Large intestine (tissue), 3 donors: Measurements from ENCODE around the gene PEPD. TPM values are rescaled to one million over a fixed set of nuclear protein-coding genes. Genes with fewer than 3 reads are reported as not detected.
A peak's percentile ranks its signal among the peaks of the same experiment; 100 is the strongest.

ENCODE experiments used
- DNase-seq, 2 donors: peaks; one replicate each; pipeline versions ENCODE4 v3.0.0 to v3.0.0-alpha.2; 2013
- H3K27ac ChIP-seq: one replicate; pipeline ENCODE4 v1.5.1; 2013; ENCODE audit warnings: low read length
- H3K27me3 ChIP-seq: 2 replicates; pipeline ENCODE4 v1.6.1; 2013; ENCODE audit warnings: low read length; ENCODE audit not compliant: control insufficient read depth, insufficient read depth
- H3K36me3 ChIP-seq: 2 replicates; pipeline ENCODE4 v1.6.1; 2013; ENCODE audit warnings: low read length; ENCODE audit not compliant: control insufficient read depth, insufficient read depth
- H3K4me1 ChIP-seq: one replicate; pipeline ENCODE4 v1.6.1; 2013; ENCODE audit warnings: low read length; ENCODE audit not compliant: control insufficient read depth, insufficient read depth
- H3K4me3 ChIP-seq: one replicate; pipeline ENCODE4 v1.5.1; 2013; ENCODE audit warnings: low read length
- H3K9me3 ChIP-seq: one replicate; pipeline ENCODE4 v1.6.1; 2013; ENCODE audit warnings: mild to moderate bottlenecking, low read depth, low read length, moderate library complexity; ENCODE audit not compliant: control insufficient read depth
- WGBS: methylation state at CpG from one replicate; pipeline ENCODE4 v1.1.5; 2013; ENCODE audit warnings: low lambda C conversion rate; ENCODE audit not compliant: insufficient coverage; 5-methylcytosine and 5-hydroxymethylcytosine counted together
- polyA plus RNA-seq: library from polyadenylated mRNA; unstranded; fragments of 120-200 nt; gene quantifications from one replicate; pipeline ENCODE4 v1.2.1, GENCODE V29; 2013

Gene PEPD
- polyA plus RNA-seq, 1 donor: 216 TPM

DNA sequence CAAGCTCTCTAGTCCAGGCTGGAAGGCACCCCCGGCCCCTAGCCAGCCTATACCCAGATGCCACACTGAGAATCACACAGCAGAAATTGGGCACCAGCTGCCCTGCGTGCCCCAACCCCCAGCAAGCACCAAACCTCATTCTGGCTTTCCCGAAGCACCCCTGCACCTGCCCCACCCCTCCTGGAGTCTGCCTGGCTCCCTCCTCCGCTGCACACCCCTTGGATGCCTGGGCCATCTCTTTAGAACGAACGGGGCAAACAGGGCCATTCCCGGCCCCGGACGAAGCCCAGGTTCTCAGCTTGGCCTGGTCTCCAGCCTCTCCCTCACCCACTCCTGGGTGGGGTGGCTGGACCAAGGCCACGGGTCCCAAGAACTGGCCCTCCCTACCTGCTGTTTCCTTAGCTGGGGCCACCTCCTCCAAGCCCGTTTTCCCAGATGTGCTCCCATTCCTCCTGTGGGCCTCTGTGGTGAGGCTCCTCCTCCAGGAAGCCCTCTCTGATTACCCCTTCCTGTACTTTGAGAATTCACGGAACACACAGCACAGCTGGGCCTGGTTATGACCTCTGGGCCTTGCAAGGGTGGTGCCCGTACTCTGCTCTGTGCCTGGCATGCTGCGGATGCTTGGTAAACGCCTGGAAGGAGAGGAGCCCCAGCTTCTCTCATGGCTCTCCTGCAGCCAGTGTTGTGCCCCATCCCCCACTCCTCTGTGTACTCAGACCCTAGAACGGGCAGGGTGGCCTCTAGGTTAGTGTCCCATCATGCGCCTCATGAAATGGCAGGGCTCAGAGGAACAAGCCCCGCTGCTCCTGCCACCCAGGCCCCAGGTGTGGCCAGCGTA, 126.6 kb downstream of the PEPD start:
- H3K4me3 ChIP-seq: no peak overlapping the region
- DNase-seq: no peak
- WGBS: no CpG with 5 or more reads among the region's 19 CpGs
- H3K27ac ChIP-seq: peak overlapping the region; percentile 94
- peaks cover 5% of the 10 kb centered on the region for H3K9me3 ChIP-seq
- H3K4me1 ChIP-seq: peaks cover 63% of the 10 kb centered on the region
- peaks cover 6% of the 10 kb centered on the region for H3K36me3 ChIP-seq
- no peaks in the 10 kb centered on the region for H3K27me3 ChIP-seq

DNA sequence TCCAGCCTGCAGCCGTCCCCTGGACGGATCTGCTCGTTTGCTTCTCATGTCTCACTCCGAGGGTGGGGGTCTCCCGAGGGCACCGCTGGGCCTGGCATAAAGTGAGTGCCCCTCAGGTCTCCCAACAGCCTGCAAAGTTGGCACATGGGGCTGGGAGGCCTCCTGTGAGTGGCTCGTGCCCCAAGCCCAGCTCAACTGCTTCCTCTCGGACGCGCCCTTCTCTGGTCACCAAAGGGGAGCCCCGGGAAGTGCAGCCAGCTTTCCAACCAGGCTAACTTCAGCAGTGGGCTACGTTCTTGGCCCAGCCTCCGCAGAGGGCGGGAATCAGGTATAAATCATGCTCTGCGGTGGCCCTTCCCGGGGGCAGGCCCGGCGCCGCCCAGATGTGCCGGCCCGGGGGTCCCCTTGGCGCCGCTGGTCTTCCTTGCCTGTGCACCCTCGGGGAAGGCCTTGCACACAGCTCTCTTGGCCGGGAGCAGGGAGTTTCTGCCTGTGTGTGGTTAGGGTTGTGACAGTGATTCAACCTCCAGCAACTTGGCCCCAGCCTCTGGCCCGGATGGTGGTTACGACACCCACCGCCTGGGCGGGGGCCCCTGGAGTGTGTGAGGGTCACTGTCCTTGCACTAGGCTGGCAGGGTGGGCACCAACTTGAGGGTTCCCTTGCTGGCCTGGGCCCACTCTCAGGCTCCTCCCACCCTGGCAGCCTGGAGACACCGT, 127.4 kb downstream of the PEPD start:
- peak in 1 of 2 donors; percentile 58 for DNase-seq
- peak overlapping the region; percentile 94 for H3K27ac ChIP-seq
- no peak overlapping the region for H3K4me3 ChIP-seq
- peaks cover 6% of the 10 kb centered on the region for H3K36me3 ChIP-seq
- peaks cover 67% of the 10 kb centered on the region for H3K4me1 ChIP-seq
- no peaks in the 10 kb centered on the region for H3K27me3 ChIP-seq
- peaks cover 5% of the 10 kb centered on the region for H3K9me3 ChIP-seq
- no CpG with 5 or more reads among the region's 30 CpGs for WGBS

DNA sequence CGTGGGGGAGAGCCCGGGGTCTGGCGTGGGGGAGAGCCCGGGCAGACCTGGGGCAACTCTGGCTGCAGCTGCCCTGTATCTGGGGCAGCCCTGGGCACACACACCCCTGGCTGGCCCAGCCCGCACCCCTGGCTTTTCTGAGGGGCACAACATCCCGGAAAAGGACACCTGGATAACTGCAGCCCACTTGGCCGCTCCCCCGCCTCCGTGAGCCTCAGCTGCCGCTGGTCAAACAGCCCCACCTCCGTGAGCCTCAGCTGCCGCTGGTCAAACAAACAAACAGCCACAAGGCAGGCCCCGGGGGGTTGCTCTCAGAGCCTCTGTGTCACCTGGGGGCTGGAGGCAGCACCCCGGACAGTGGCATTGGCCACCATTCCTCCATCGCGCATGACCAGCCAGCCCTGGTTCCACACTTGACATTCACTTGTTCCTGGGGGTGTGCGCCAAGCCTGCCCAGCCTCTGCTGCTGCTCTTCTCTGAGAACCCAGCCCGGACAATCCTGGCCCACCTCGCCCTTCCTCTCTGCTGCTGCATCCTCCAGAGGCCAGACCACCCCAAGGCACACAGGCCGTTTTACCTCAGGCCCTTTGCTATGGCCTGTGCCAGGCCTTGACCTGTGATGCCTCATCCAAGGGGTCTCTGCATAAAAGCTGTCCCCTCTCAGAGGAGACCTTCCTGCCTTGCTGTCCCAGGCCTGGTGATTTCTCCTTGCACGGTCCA, 128.1 kb downstream of the PEPD start:
- no CpG with 5 or more reads among the region's 21 CpGs for WGBS
- H3K9me3 ChIP-seq: peaks cover 9% of the 10 kb centered on the region
- DNase-seq: no peak
- no peak overlapping the region for H3K4me3 ChIP-seq
- H3K36me3 ChIP-seq: peaks cover 6% of the 10 kb centered on the region
- peaks cover 74% of the 10 kb centered on the region for H3K4me1 ChIP-seq
- peak overlapping the region; percentile 94 for H3K27ac ChIP-seq
- H3K27me3 ChIP-seq: no peaks in the 10 kb centered on the region

DNA sequence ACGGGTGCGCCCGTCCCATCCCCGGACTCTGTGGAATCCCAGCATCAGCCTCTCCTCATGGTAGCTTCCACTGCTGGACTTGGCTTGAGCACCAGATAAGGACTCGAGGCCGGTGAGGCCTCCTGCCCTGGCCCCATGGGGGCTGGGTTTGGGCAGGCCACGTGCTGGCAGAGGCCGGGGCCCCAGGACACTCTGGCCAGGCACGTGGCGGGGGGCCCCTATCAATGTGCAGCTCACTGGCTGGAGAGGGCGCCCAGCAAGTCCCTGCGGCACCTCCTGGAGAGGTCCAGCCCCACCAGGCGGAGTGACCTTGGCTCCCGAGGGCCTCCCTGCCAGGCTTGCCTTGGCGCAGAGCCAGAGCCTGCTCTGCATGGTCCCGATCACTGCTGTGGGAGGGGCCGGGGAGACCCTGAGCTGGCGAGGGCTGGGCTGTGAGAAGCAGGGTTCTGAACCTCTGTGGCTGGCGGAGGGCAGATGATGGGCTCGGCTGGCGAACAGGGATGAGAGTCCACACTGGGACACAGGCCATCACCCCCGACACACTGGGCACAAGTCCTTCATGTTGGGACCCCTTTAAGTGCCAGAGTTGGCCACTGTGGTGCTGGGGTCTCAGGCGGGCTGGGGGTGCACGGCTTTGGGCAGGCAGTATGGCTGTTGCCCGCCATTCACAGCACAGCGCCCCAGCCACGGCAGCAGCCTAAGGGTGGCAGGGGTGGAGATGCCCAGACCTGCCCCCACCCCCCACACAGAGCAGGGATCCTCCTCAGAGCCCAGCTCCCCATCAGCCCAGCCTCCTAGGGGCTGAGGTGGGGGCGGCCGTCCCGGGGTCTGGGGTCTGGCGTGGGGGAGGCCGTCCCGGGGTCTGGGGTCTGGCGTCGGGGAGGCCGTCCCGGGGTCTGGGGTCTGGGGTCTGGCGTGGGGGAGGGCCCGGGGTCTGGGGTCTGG, 129.0 kb downstream of the PEPD start:
- no CpG with 5 or more reads among the region's 39 CpGs for WGBS
- Histone ChIP-seq H3K27ac (peak overlapping the region; percentile 94), H3K36me3 (peaks cover 9% of the 10 kb centered on the region), H3K27me3 (no peaks in the 10 kb centered on the region), H3K4me1 (peaks cover 81% of the 10 kb centered on the region), H3K4me3 (no peak overlapping the region), H3K9me3 (peaks cover 12% of the 10 kb centered on the region)
- peak; percentile 93 to 96 for DNase-seq

DNA sequence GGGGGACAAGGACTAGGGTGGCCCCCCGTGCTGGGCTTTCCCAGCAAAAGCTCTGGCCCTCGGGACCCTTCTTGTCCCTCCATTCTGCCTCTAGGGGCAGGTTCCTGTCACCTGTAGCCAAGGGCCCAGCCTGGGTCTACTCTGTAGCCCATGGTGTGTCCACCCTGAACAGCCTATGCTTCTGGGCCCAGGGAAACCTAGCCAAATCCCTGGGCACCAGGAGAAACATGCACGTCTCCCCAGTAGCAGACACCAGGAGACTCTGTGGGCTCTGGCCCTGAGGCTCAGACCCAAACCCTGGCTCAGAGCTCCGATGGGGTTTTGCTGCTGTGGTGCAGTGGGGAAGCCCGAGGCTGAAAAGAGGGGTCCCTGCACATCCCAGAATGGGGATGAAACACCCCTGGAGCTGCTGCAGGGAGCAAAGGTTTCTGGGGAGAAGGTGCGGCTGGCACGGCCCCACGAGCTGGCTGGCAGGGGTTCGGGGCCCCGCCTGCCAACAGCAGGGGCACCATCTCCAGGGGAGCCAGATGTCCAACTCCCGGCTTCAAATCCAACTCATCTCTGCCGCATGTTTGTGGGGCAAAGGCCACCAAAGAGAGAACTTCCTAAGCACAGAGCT, 129.9 kb downstream of the PEPD start:
- no peak for DNase-seq
- Histone ChIP-seq H3K4me1 (peaks cover 77% of the 10 kb centered on the region), H3K36me3 (peaks cover 16% of the 10 kb centered on the region), H3K9me3 (peaks cover 12% of the 10 kb centered on the region), H3K27me3 (no peaks in the 10 kb centered on the region), H3K4me3 (no peak overlapping the region), H3K27ac (peak overlapping the region; percentile 94)
- no CpG with 5 or more reads among the region's 12 CpGs for WGBS

DNA sequence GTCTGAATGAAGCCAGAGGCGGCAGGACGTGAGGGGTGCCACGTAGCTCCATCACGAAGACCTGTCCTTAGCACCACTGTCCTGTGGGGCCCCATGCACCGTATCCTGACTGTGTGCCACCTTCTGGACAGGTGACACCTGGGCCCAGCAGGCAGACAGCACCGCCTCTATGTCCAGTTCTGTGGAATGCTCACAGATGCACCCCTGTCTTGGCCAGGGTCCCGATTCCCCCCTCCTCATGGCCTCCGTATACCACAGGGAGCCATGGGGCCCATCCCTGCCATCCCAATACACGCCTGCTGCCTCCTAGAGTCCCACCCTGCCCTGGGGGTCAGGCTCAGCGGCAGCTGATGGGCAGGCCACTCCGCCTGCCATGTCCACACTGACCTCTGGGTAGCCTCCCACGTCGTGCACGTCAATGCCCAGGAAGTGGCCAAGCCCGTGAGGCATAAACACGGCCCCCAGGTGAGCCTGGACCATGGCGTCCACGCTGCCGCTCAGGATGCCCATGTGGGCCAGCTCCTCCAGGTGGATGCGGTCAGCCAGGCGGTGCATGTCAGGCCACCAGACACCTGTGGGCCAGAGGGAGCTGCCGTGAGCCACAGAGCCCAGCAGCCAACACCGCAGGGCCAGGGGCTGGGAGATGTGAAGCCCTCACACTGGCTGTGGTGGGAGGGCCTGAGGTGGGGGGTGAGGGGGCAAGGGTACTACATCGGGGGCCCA, 130.5 kb downstream of the PEPD start:
- DNase-seq: no peak
- H3K9me3 ChIP-seq: peaks cover 12% of the 10 kb centered on the region
- no CpG with 5 or more reads among the region's 24 CpGs for WGBS
- H3K4me1 ChIP-seq: peaks cover 76% of the 10 kb centered on the region
- H3K27me3 ChIP-seq: no peaks in the 10 kb centered on the region
- H3K4me3 ChIP-seq: no peak overlapping the region
- H3K27ac ChIP-seq: peak overlapping the region; percentile 94
- H3K36me3 ChIP-seq: peaks cover 16% of the 10 kb centered on the region

DNA sequence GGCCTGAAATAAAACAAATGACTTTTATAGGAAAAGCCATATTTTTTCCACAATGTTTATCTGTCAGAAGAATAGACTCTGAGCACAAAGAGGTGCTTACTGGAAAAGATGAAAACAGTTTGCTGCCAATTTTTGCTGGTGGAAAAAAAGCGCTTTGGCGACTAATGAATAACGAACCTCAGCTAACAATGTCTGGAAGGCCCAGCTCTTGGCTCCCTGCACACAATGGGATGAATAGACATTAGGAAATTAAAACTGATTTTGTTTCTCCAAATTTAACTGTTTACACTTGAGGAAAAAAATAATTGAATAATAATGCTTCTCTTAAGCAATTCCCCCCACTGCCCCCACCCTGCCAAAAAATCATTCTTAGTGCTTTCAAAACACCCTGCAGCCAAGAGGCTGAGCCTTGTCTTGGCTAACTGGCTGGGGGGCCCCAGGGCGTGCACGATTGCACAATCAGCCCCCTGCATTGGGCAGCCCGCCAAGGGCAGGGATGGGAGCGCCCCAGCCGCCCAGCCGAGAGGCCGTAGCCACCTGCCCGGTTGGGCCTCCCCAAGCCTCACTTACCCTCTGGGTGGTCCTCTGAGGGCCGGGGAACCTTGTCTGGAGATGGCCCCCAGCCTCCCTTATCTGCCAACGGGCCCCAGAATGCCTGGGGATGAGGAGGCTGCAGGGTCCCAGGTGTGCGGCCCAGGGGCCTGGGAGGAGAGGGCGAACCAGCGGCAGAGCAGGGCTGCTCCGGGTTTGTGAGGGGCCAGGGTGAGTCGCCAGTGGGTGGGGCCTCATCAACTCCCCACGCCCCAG, 131.3 kb downstream of the PEPD start:
- peak overlapping the region; percentile 20 for H3K4me3 ChIP-seq
- H3K36me3 ChIP-seq: peaks cover 20% of the 10 kb centered on the region
- peak overlapping the region; percentile 94 for H3K27ac ChIP-seq
- H3K4me1 ChIP-seq: peaks cover 75% of the 10 kb centered on the region
- WGBS: no CpG with 5 or more reads among the region's 19 CpGs
- DNase-seq: peak; percentile 61 to 89
- peaks cover 12% of the 10 kb centered on the region for H3K9me3 ChIP-seq
- no peaks in the 10 kb centered on the region for H3K27me3 ChIP-seq

DNA sequence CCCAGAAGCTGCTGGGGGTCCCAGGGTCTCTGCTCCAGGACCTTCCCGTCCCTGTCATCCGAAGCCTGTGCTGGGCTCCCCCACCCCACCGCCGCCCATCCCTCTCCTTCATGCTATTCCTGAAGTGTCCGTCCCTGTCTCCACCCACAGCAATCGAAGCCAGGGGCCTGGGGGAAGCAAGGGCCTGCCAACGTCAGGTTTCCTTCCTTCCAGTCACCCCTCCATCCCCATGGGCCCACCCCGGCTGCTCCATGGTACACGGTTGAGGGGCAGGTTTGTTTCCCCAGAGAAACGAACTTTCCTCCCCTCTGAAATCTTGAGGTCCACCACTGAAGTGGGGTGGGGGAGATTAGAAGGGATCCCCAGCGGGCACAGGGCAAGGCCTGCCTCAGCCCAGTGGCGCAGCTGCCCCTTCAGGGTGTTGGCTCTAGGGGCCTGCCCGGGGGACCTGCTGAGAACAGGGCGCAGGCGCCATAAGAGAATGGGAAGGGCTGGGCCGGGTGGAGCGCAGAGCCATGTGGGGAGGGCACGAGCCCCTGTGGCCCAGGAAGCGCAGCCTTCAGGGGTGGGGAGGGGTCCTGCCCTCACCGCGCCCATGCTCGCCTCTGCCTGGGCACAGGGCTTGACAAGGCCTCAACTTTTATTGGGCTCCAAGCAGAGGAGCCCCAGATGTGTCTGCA, 132.0 kb downstream of the PEPD start:
- Histone ChIP-seq H3K4me3 (peak overlapping the region; percentile 20), H3K27me3 (no peaks in the 10 kb centered on the region), H3K9me3 (peaks cover 12% of the 10 kb centered on the region), H3K36me3 (peaks cover 20% of the 10 kb centered on the region), H3K4me1 (peaks cover 68% of the 10 kb centered on the region), H3K27ac (peak overlapping the region; percentile 94)
- WGBS: no CpG with 5 or more reads among the region's 22 CpGs
- peak in 1 of 2 donors; percentile 76 for DNase-seq
